HCT116 (cell line): ENCODE results near the gene HACE1. TPM values are rescaled to one million over a fixed set of nuclear protein-coding genes. Genes with fewer than 3 reads are reported as not detected.

Source experiments
- ATAC-seq: fragments of 200-7000 bp; cut with Tn5 transposase; 2 replicates; pipeline ENCODE4 v1.9.1; 2020; ENCODE audit warnings: mild to moderate bottlenecking, moderate library complexity
- BruUV-seq: library from RNA; stranded (reverse); fragments of 400-500 nt; replicated peaks from 2 replicates; lab custom pipeline; 2021; lab: Mats Ljungman, UMichigan
- CTCF ChIA-PET: fragments of 300-600 bp; sonication (Branson Sonifier 250); formaldehyde crosslinking; loops from one replicate; lab custom pipeline; 2021; ENCODE audit warnings: antibody characterized with exemption; lab: Charles Lee
- POLR2A ChIA-PET: fragments of 300-600, 350-600 bp; sonication (Branson Sonifier 250); formaldehyde crosslinking; loops from one replicate; lab custom pipeline; 2021; ENCODE audit warnings: antibody characterized with exemption; lab: Charles Lee
- RAD21 ChIA-PET, 2 experiments: fragments of 300-600 bp; sonication (Branson Sonifier 250); formaldehyde crosslinking; loops; one replicate each; lab custom pipeline; 2023; ENCODE audit warnings: low total read pairs in 2 of 2; ENCODE audit not compliant: uncharacterized antibody in 2 of 2, unreplicated experiment in 2 of 2, low non-redundant PET in 1 of 2; lab: Charles Lee
- DNase-seq: peaks from one replicate; pipeline ENCODE4 v3.0.0-alpha.2; 2010; ENCODE audit warnings: low read depth, low spot score
- H2AFZ ChIP-seq: fragments of 200-600 bp; shearing (Covaris generic), sonication (generic); 2 replicates; pipeline ENCODE4 v1.6.1; 2017; ENCODE audit warnings: low read depth, mixed run types, mixed read lengths, antibody characterized with exemption, low read length; ENCODE audit not compliant: poor library complexity, severe bottlenecking
- H3K27ac ChIP-seq: 2 replicates; pipeline ENCODE4 v1.5.1; 2012; ENCODE audit warnings: low read depth, low read length
- H3K27me3 ChIP-seq: fragments of 200-600 bp; sonication (generic); 2 replicates; pipeline ENCODE4 v1.6.1; 2016; ENCODE audit warnings: mixed run types, low read length, mixed read lengths; ENCODE audit not compliant: insufficient read depth
- H3K36me3 ChIP-seq, 2 experiments: fragments of 200-500 bp in 1 of 2; fragments of 200-600 bp in 1 of 2; sonication (Bioruptor generic) in 1 of 2; sonication (generic) in 1 of 2; 2 replicates each; pipeline versions ENCODE4 v1.5.1 to v1.6.1; 2014 to 2016; ENCODE audit warnings: low read length in 2 of 2, inconsistent platforms in 1 of 2, mixed read lengths in 1 of 2, mixed run types in 1 of 2; ENCODE audit not compliant: insufficient read depth in 2 of 2, control insufficient read depth in 1 of 2
- H3K4me1 ChIP-seq, 2 experiments: fragments of 200-600 bp in 1 of 2; sonication (generic) in 1 of 2; 2 replicates each; pipeline versions ENCODE4 v1.5.1 to v1.6.1; 2012 to 2017; ENCODE audit warnings: low read length in 2 of 2, inconsistent platforms in 1 of 2, mild to moderate bottlenecking in 1 of 2, mixed read lengths in 1 of 2, mixed run types in 1 of 2, moderate library complexity in 1 of 2; ENCODE audit not compliant: insufficient read depth in 2 of 2, control insufficient read depth in 1 of 2
- H3K4me2 ChIP-seq: fragments of 200-600 bp; sonication (generic); 2 replicates; pipeline ENCODE4 v1.6.1; 2017; ENCODE audit warnings: mixed run types, low read length, mixed read lengths
- H3K4me3 ChIP-seq, 2 experiments: fragments of 200-600 bp in 1 of 2; sonication (generic) in 1 of 2; replicated peaks in 1 of 2; 2 replicates each; pipeline ENCODE4 v1.5.1; 2011 to 2016; ENCODE audit warnings: low read length in 2 of 2, control low read depth in 1 of 2, low read depth in 1 of 2, mild to moderate bottlenecking in 1 of 2, mixed read lengths in 1 of 2, mixed run types in 1 of 2
- H3K79me2 ChIP-seq: fragments of 200-600 bp; sonication (generic); 2 replicates; pipeline ENCODE4 v1.6.1; 2017; ENCODE audit warnings: mild to moderate bottlenecking, mixed run types, low read length, moderate library complexity, mixed read lengths; ENCODE audit not compliant: insufficient read depth
- H3K9ac ChIP-seq: fragments of 200-600 bp; sonication (generic); 2 replicates; pipeline ENCODE4 v1.6.1; 2016; ENCODE audit warnings: low read length, mixed read lengths
- H3K9me2 ChIP-seq: fragments of 200-600 bp; sonication (generic), shearing (Covaris generic); 2 replicates; pipeline ENCODE4 v1.6.1; 2017; ENCODE audit warnings: mixed run types, mild to moderate bottlenecking, moderate library complexity; ENCODE audit not compliant: insufficient read depth
- H3K9me3 ChIP-seq, 2 experiments: fragments of 200-500 bp in 1 of 2; fragments of 200-600 bp in 1 of 2; sonication (Bioruptor generic) in 1 of 2; sonication (generic) in 1 of 2; 2 replicates each; pipeline ENCODE4 v1.6.1; 2014 to 2017; ENCODE audit warnings: low read length in 2 of 2, mixed read lengths in 2 of 2, inconsistent platforms in 1 of 2, low read depth in 1 of 2, mild to moderate bottlenecking in 1 of 2, mixed run types in 1 of 2, moderate library complexity in 1 of 2; ENCODE audit not compliant: control insufficient read depth in 1 of 2, insufficient read depth in 1 of 2
- H4K20me1 ChIP-seq: fragments of 200-600 bp; sonication (generic), shearing (Covaris generic); 2 replicates; pipeline ENCODE4 v1.6.1; 2017; ENCODE audit warnings: mixed run types, mild to moderate bottlenecking, moderate library complexity; ENCODE audit not compliant: insufficient read depth
- ATF3 ChIP-seq: IDR thresholded peaks from 2 replicates; pipeline ENCODE4 v1.6.1; 2012
- CBX3 ChIP-seq: IDR thresholded peaks from 2 replicates; pipeline ENCODE4 v1.6.1; 2012; ENCODE audit warnings: low read depth
- EZH2 ChIP-seq: fragments of 200-600 bp; sonication (generic); IDR thresholded peaks from 2 replicates; pipeline ENCODE4 v1.6.1; 2017; ENCODE audit warnings: antibody characterized with exemption, mixed run types
- EZH2phosphoT487 ChIP-seq: fragments of 200-600 bp; IDR thresholded peaks from 2 replicates; pipeline ENCODE4 v1.6.1; 2018; ENCODE audit warnings: antibody characterized with exemption, borderline replicate concordance
- FOSL1 ChIP-seq: IDR thresholded peaks from 2 replicates; pipeline ENCODE4 v1.6.1; 2012; ENCODE audit warnings: low read depth
- JUND ChIP-seq: IDR thresholded peaks from 2 replicates; pipeline ENCODE4 v1.6.1; 2012
- POLR2A ChIP-seq: IDR thresholded peaks from 2 replicates; pipeline ENCODE4 v1.7.0; 2011; ENCODE audit warnings: borderline replicate concordance; ENCODE audit not compliant: insufficient read depth, insufficient read length; ENCODE audit errors: extremely low read depth
- SIN3A ChIP-seq: IDR thresholded peaks from 2 replicates; pipeline ENCODE4 v1.6.1; 2012; ENCODE audit warnings: low read depth
- SP1 ChIP-seq: IDR thresholded peaks from 2 replicates; pipeline ENCODE4 v1.6.1; 2012; ENCODE audit warnings: low read depth
- SRF ChIP-seq: IDR thresholded peaks from 2 replicates; pipeline ENCODE4 v1.6.1; 2012; ENCODE audit warnings: low read depth
- TCF7L2 ChIP-seq: IDR thresholded peaks from 2 replicates; pipeline ENCODE4 v1.7.0; 2011; ENCODE audit warnings: borderline replicate concordance, inconsistent platforms; ENCODE audit not compliant: insufficient read depth, insufficient read length; ENCODE audit errors: extremely low read depth
- ZNF274 ChIP-seq: fragments of 200-500 bp; sonication (Bioruptor generic); IDR thresholded peaks from 2 replicates; pipeline ENCODE4 v1.6.1; 2014; ENCODE audit warnings: mild to moderate bottlenecking, low read depth, low read length, inconsistent platforms
- intact Hi-C: fragments of 100-400 bp; cut with micrococcal nuclease; formaldehyde crosslinking; loops from 2 replicates; pipeline ENCODE4 v1.10.0; 2022
- total RNA-seq: library from RNA; stranded (reverse); gene quantifications from one replicate; pipeline ENCODE4 v1.2.1, GENCODE V29; 2021; ENCODE audit not compliant: unreplicated experiment
- TF ChIP-seq, protein P1 (sequence below): IDR thresholded peaks from 2 replicates; pipeline ENCODE4 v1.6.1; 2012; ENCODE audit warnings: low read depth

HACE1 gene
- total RNA-seq, 1 experiment from 2014 or later = 10.9 TPM

DNA sequence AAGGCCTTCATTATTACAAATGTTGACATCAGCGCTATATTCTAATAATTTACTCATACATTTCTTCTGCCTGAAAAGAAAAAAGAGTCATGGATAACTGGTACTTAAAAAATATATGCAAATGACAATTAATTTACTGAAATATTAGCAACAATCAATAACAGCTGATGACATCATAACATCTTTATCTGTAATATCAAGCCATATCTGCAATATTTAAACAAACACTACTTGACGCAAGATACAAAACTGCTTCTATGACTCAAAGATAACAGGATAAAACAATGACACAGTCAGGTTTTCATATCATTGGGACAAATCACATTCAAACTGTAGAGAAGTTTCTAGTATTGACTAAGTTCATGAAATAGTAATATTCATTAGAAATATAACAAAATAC is 16.5 kb downstream of the HACE1 start:
- no peak overlapping the region for H3K27ac ChIP-seq
- H3K79me2 ChIP-seq = no peaks in the 10 kb centered on the region
- DNase-seq (no peak), ATAC-seq (no peak)
- H3K9me3 ChIP-seq = no peaks in the 10 kb centered on the region
- TF ChIP-seq ZNF274 (no peak), POLR2A (no peak), ATF3 (no peak), FOSL1 (no peak), TCF7L2 (no peak), SP1 (no peak), JUND (no peak), EZH2phosphoT487 (no peak), SIN3A (no peak), SRF (no peak), EZH2 (no peak), CBX3 (no peak)
- TF ChIP-seq, protein P1, sequence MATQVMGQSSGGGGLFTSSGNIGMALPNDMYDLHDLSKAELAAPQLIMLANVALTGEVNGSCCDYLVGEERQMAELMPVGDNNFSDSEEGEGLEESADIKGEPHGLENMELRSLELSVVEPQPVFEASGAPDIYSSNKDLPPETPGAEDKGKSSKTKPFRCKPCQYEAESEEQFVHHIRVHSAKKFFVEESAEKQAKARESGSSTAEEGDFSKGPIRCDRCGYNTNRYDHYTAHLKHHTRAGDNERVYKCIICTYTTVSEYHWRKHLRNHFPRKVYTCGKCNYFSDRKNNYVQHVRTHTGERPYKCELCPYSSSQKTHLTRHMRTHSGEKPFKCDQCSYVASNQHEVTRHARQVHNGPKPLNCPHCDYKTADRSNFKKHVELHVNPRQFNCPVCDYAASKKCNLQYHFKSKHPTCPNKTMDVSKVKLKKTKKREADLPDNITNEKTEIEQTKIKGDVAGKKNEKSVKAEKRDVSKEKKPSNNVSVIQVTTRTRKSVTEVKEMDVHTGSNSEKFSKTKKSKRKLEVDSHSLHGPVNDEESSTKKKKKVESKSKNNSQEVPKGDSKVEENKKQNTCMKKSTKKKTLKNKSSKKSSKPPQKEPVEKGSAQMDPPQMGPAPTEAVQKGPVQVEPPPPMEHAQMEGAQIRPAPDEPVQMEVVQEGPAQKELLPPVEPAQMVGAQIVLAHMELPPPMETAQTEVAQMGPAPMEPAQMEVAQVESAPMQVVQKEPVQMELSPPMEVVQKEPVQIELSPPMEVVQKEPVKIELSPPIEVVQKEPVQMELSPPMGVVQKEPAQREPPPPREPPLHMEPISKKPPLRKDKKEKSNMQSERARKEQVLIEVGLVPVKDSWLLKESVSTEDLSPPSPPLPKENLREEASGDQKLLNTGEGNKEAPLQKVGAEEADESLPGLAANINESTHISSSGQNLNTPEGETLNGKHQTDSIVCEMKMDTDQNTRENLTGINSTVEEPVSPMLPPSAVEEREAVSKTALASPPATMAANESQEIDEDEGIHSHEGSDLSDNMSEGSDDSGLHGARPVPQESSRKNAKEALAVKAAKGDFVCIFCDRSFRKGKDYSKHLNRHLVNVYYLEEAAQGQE = no peak
- no peak overlapping the region for H3K4me3 ChIP-seq
- no peaks in the 10 kb centered on the region for H3K9me2 ChIP-seq
- H3K9ac ChIP-seq = no peak overlapping the region
- no peaks in the 10 kb centered on the region for H3K27me3 ChIP-seq
- ChIA-PET CTCF (no interaction called here), RAD21 (no interaction called here), POLR2A (no interaction called here)
- BruUV-seq = no TSS peak
- no peak overlapping the region for H2AFZ ChIP-seq
- H3K36me3 ChIP-seq = no peaks in the 10 kb centered on the region
- H4K20me1 ChIP-seq = no peaks in the 10 kb centered on the region
- H3K4me1 ChIP-seq = no peaks in the 10 kb centered on the region
- intact Hi-C loops = no loop called here
- no peak overlapping the region for H3K4me2 ChIP-seq
